H54 (cell line): ENCODE data around the gene FERD3L.

Source experiments
- DNase-seq: peaks from one replicate; pipeline ENCODE4 v3.0.0; 2011; ENCODE audit warnings: low spot score, mixed read lengths; ENCODE audit not compliant: insufficient read length
- FAIRE-seq: peaks from 3 replicates; lab custom pipeline; 2011; peaks lifted over from hg19 to GRCh38; lab: Jason Lieb, UNC
- POLR2A ChIP-seq: IDR thresholded peaks from 2 replicates; pipeline ENCODE4 v1.6.1; 2011; ENCODE audit warnings: low read depth, mild to moderate bottlenecking, low read length

Gene FERD3L

GRCh38 chr7:19121977-19122588 lies 23.1 kb downstream of the FERD3L start:
- DNase-seq (peak; percentile 57), FAIRE-seq (peak; percentile 89)
- no peak for TF ChIP-seq POLR2A

- no peak for TF ChIP-seq POLR2A
- no peak for DNase-seq
- no peak for FAIRE-seq
Measured at GRCh38 chr7:19119870-19120486, 25.2 kb downstream of the FERD3L start.

- DNase-seq (no peak), FAIRE-seq (no peak)
- TF ChIP-seq POLR2A: no peak
Measured at GRCh38 chr7:19119372-19119771, 25.8 kb downstream of the FERD3L start.

DNA sequence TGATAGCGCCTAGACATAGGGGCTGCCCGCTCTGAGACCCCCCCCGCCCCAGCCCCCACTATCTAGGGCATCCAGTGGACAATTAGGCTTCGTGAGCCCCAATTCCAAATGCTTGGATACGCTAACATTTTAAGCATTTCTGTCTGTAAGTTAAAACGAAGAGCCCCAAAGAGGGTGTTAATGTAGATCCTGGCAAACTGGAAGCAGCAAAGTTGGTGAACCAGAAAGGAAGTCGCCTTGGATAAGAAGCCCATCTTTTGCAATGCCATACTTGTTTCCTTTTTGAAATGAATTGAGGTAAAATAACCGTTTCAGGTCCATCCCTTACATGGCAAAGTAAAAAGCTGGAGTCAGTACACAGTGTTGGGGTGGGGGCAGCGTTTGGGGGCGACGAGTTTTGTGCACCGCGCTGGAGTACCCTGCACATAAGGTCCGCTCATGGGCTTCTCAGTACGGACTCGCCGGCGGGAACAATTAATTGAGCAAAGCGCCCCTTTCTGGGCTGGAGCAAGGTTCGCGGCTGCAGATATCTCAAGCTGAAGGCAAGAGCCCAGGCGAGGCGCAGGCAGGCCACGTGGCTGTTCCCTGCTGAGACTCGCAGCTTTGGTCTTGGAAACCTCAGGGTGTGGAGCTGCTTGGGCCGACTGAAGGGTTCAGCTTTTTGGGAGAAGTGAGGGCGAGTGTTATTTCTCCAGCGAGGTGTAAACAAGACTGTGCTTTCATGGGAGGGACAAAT lies 26.4 kb downstream of the FERD3L start:
- no peak for TF ChIP-seq POLR2A
- FAIRE-seq: no peak
- no peak for DNase-seq

- FAIRE-seq (no peak), DNase-seq (no peak)
- TF ChIP-seq POLR2A: no peak
Measured at GRCh38 chr7:19117870-19118608, 27.2 kb downstream of the FERD3L start.

DNA sequence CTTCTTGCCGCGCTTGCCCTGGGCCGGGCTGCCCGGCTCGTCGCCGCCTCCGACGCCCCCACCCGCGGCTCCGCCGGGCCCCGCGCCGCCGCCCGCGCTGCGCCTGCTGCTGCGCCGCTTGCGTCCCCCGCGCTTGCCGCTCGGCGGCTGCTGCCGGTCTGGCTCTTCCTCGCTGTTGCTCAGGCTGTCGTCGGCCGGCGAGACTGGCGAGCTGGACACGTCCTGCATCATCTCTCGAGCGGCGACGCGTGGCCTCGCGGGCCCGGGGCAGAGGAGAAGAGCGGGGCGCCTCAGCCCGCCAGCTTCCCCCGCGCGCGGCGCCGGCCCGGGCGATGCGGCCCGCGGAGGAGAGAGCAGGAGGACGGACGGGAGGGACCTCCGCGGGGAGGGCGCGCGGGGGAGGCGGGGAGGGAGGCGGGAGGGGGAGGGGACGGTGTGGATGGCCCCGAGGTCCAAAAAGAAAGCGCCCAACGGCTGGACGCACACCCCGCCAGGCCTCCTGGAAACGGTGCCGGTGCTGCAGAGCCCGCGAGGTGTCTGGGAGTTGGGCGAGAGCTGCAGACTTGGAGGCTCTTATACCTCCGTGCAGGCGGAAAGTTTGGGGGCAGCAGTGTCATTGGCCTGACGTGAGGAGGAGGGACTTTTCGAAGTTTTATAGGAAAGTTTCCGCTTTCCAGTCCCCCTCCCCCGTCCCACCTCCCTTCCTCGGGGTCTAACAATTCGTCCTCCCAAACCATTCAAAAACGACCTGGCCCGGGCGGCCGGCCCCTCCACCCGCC lies 27.9 kb downstream of the FERD3L start, which contains the start of gene TWIST1:
Gene TWIST1, minus strand, starts transcription at position 546 of the 779 bp plus-strand sequence. Its CDS starts 315 bp downstream, at position 231.
- TF ChIP-seq POLR2A: peak; percentile 90
- FAIRE-seq: peak; percentile 15
- DNase-seq: peak; percentile 93

GRCh38 chr7:19116121-19117090 lies 28.8 kb downstream of the FERD3L start:
- no peak for TF ChIP-seq POLR2A
- FAIRE-seq (no peak), DNase-seq (no peak)

- TF ChIP-seq POLR2A: no peak
- no peak for DNase-seq
- no peak for FAIRE-seq
Measured at GRCh38 chr7:19114551-19114855, 30.7 kb downstream of the FERD3L start.

DNA sequence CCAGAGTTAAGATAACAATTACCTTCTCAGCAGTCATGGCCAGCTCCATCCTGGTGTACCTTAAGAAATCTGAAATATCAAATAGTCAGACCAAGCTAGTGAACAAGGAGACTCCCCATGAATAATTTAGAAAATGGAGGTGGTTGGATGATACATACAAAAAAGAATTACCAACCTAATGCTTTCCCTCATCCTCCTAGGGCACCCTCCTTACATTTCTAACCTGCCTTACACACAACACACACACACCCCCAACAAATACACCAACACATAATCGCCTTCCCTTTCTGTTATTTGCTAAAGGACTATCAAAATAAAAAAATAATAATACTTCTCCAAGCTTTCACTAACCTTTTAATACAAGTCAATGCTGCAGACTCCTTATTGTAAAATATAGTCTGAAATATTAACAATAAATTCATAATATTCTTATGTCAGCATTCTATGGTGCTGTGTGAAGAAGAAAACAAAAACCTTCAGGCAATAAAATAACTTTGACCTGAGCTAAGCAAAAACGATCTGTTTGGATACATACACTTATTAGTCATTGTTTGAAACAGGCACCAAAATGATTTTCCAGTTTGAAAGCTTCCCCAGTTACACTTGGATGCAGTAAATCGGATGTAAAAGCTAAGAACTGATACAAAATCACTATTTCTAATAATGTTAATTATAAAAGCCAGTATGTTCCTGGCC lies 31.2 kb downstream of the FERD3L start:
- TF ChIP-seq POLR2A: no peak
- no peak for FAIRE-seq
- DNase-seq: peak; percentile 76

- TF ChIP-seq POLR2A: no peak
- DNase-seq (no peak), FAIRE-seq (no peak)
Measured at GRCh38 chr7:19113002-19113350, 32.2 kb downstream of the FERD3L start.

- no peak for DNase-seq
- FAIRE-seq: no peak
- no peak for TF ChIP-seq POLR2A
Measured at GRCh38 chr7:19112274-19113001, 32.8 kb downstream of the FERD3L start.
